ENCODE data around the gene SPATA31C2.

- TF ChIP-seq CTCF (IDR thresholded peaks at IDR 0.05; ENCODE audit: insufficient read depth, low read length) (no peak), POLR2AphosphoS5 (IDR thresholded peaks at IDR 0.05; ENCODE audit: low read depth) (no peak), REST (IDR thresholded peaks at IDR 0.05; ENCODE audit: insufficient replicate concordance, low read depth) (no peak)
These were observed 40.8 kb upstream of the SPATA31C2 start for GRCh38 chr9:88179062-88179521.
